Measurements from ENCODE around the gene MAG.
"Not testable (repeated sequence)": the region's sequence is repeated elsewhere in the genome, so short reads cannot be mapped to it uniquely, and the experiment has no call there.

The MAG gene

GRCh38 chr19:35352448-35353304 lies 60.7 kb downstream of the MAG start:
- peak; percentile 75 for TF ChIP-seq CTCF (IDR thresholded peaks at IDR 0.05; ENCODE audit: low read depth, low read length, missing control alignments)
- peak; percentile 32 for DNase-seq (ENCODE audit: extremely low read depth, low read depth)

GRCh38 chr19:35353635-35354034 lies 61.7 kb downstream of the MAG start:
- no peak for TF ChIP-seq CTCF (IDR thresholded peaks at IDR 0.05; ENCODE audit: low read depth, low read length, missing control alignments)
- DNase-seq (ENCODE audit: extremely low read depth, low read depth): no peak
- no peak overlapping the region for H3K4me3 ChIP-seq (replicated peaks; ENCODE audit: low read depth, low read length)

More at GRCh38 chr19:35352448-35353304, 60.7 kb downstream of the MAG start:
- H3K4me3 ChIP-seq (replicated peaks; ENCODE audit: low read depth, low read length): no peak overlapping the region

GRCh38 chr19:35354898-35355297 lies 62.9 kb downstream of the MAG start:
- DNase-seq (ENCODE audit: extremely low read depth, low read depth): no peak
- H3K4me3 ChIP-seq (replicated peaks; ENCODE audit: low read depth, low read length): no peak overlapping the region
- TF ChIP-seq CTCF (IDR thresholded peaks at IDR 0.05; ENCODE audit: low read depth, low read length, missing control alignments): no peak

- TF ChIP-seq CTCF (IDR thresholded peaks at IDR 0.05; ENCODE audit: low read depth, low read length, missing control alignments): no peak
- no peak overlapping the region for H3K4me3 ChIP-seq (replicated peaks; ENCODE audit: low read depth, low read length)
- DNase-seq (ENCODE audit: extremely low read depth, low read depth): no peak
These were observed 64.0 kb downstream of the MAG start for GRCh38 chr19:35355791-35356460.

GRCh38 chr19:35357867-35358573 lies 66.1 kb downstream of the MAG start, which contains the start of gene FFAR3:
TSS of gene FFAR3 (plus strand) at chr19:35358460. CDS start at chr19:35358891, 431 bp downstream.
- DNase-seq (ENCODE audit: extremely low read depth, low read depth): no peak
- no peak within 1 kb of the TSS for H3K4me3 ChIP-seq (replicated peaks; ENCODE audit: low read depth, low read length)
- no peak for TF ChIP-seq CTCF (IDR thresholded peaks at IDR 0.05; ENCODE audit: low read depth, low read length, missing control alignments)

GRCh38 chr19:35358834-35359233 lies 66.9 kb downstream of the MAG start:
- not testable (repeated sequence) for DNase-seq (ENCODE audit: extremely low read depth, low read depth); H3K4me3 ChIP-seq (replicated peaks; ENCODE audit: low read depth, low read length)

GRCh38 chr19:35359395-35359794 lies 67.4 kb downstream of the MAG start:
- H3K4me3 ChIP-seq (replicated peaks; ENCODE audit: low read depth, low read length); DNase-seq (ENCODE audit: extremely low read depth, low read depth): not testable (repeated sequence)

- not testable (repeated sequence) for H3K4me3 ChIP-seq (replicated peaks; ENCODE audit: low read depth, low read length); DNase-seq (ENCODE audit: extremely low read depth, low read depth)
These were observed 68.1 kb downstream of the MAG start for GRCh38 chr19:35360081-35360480.
